Measurements from ENCODE around the gene NUDT3.
A peak's percentile ranks its signal among the peaks of the same experiment; 100 is the strongest.
"Not testable (repeated sequence)": the region's sequence is repeated elsewhere in the genome, so short reads cannot be mapped to it uniquely, and the experiment has no call there.

NUDT3 gene

GRCh38 chr6:34392497-34393190, at the start of gene NUDT3:
Gene NUDT3, minus strand, starts transcription at chr6:34392669. Its CDS starts 307 bp downstream, at chr6:34392362.
- peak; percentile 65 to 93 for DNase-seq

GRCh38 chr6:34441526-34441925, 49.1 kb upstream of the NUDT3 start:
- no peak for DNase-seq

GRCh38 chr6:34439442-34439841, 47.0 kb upstream of the NUDT3 start:
- no peak for DNase-seq

GRCh38 chr6:34438705-34439104, 46.2 kb upstream of the NUDT3 start:
- no peak for DNase-seq

- DNase-seq: no peak
These were observed 45.1 kb upstream of the NUDT3 start for GRCh38 chr6:34437644-34437970.

GRCh38 chr6:34436803-34437643, 44.6 kb upstream of the NUDT3 start:
- no peak for DNase-seq

GRCh38 chr6:34435916-34436315, 43.4 kb upstream of the NUDT3 start:
- no peak for DNase-seq

- DNase-seq: peak; percentile 83 to 96
These were observed 33.3 kb upstream of the NUDT3 start, which contains the start of gene RPS10 for GRCh38 chr6:34425498-34426410. Gene RPS10, minus strand, starts transcription at chr6:34426069. Its CDS starts 848 bp downstream, at chr6:34425221.

GRCh38 chr6:34425132-34425497, 32.6 kb upstream of the NUDT3 start:
- no peak for DNase-seq

- no peak for DNase-seq
These were observed 32.0 kb upstream of the NUDT3 start for GRCh38 chr6:34424200-34425131.

- no peak for DNase-seq
These were observed 30.8 kb upstream of the NUDT3 start for GRCh38 chr6:34423254-34423653.

GRCh38 chr6:34418367-34418766, 25.9 kb upstream of the NUDT3 start:
- DNase-seq: no peak

GRCh38 chr6:34416877-34417371, 24.5 kb upstream of the NUDT3 start:
- no peak for DNase-seq

GRCh38 chr6:34414999-34415858, 22.8 kb upstream of the NUDT3 start:
- peak; percentile 84 to 86 for DNase-seq

GRCh38 chr6:34412643-34413214, 20.3 kb upstream of the NUDT3 start:
- no peak for DNase-seq

- no peak for DNase-seq
These were observed 19.5 kb upstream of the NUDT3 start for GRCh38 chr6:34412016-34412415.

- not testable (repeated sequence) for DNase-seq
These were observed 15.4 kb upstream of the NUDT3 start for GRCh38 chr6:34407915-34408314.

GRCh38 chr6:34396518-34396917, 4.0 kb upstream of the NUDT3 start:
- DNase-seq: no peak

GRCh38 chr6:34393966-34394305, 1.5 kb upstream of the NUDT3 start:
- no peak for DNase-seq

GRCh38 chr6:34393191-34393965, 909 bp upstream of the NUDT3 start:
- DNase-seq: no peak

Data from NCI-H446 (cell line).